Hepatocyte (in vitro differentiated cells): ENCODE data around the gene STAU1. TPM values are rescaled to one million over a fixed set of nuclear protein-coding genes. Genes with fewer than 3 reads are reported as not detected.
"Not testable (repeated sequence)": the region's sequence is repeated elsewhere in the genome, so short reads cannot be mapped to it uniquely, and the experiment has no call there.

Experiments used
- DNase-seq: peaks from one replicate; pipeline ENCODE4 v3.0.0-alpha.2; 2016; ENCODE audit warnings: low spot score
- H2AFZ ChIP-seq: fragments of 200-600 bp; sonication (generic); 2 replicates; pipeline ENCODE4 v1.6.0; 2016; ENCODE audit warnings: antibody characterized with exemption, mild to moderate bottlenecking
- H3K27ac ChIP-seq: fragments of 200-600 bp; sonication (generic); 2 replicates; pipeline ENCODE4 v1.5.1; 2016; ENCODE audit warnings: mild to moderate bottlenecking
- H3K27me3 ChIP-seq: fragments of 200-600 bp; sonication (generic); 2 replicates; pipeline ENCODE4 v1.6.1; 2016
- H3K36me3 ChIP-seq: fragments of 200-600 bp; sonication (generic); replicated peaks from 2 replicates; pipeline ENCODE4 v1.5.1; 2016; ENCODE audit warnings: low read depth; ENCODE audit not compliant: insufficient read depth
- H3K4me1 ChIP-seq: fragments of 200-600 bp; sonication (generic); 2 replicates; pipeline ENCODE4 v1.5.1; 2016; ENCODE audit warnings: mild to moderate bottlenecking, moderate library complexity; ENCODE audit not compliant: insufficient read depth
- H3K4me2 ChIP-seq: fragments of 200-600 bp; sonication (generic); 2 replicates; pipeline ENCODE4 v1.6.0; 2016
- H3K4me3 ChIP-seq: fragments of 200-600 bp; sonication (generic); 2 replicates; pipeline ENCODE4 v1.5.1; 2016; ENCODE audit warnings: mild to moderate bottlenecking
- H3K79me2 ChIP-seq: fragments of 200-600 bp; sonication (generic); 2 replicates; pipeline ENCODE4 v1.6.0; 2017; ENCODE audit warnings: mild to moderate bottlenecking
- H3K9me2 ChIP-seq: fragments of 200-600 bp; sonication (generic); replicated peaks from 2 replicates; pipeline ENCODE4 v1.6.0; 2017; ENCODE audit warnings: mild to moderate bottlenecking; ENCODE audit not compliant: insufficient read depth
- H3K9me3 ChIP-seq: fragments of 200-600 bp; sonication (generic); 2 replicates; pipeline ENCODE4 v1.5.1; 2016; ENCODE audit warnings: low read depth, mild to moderate bottlenecking
- H4K20me1 ChIP-seq: fragments of 200-600 bp; sonication (generic); 2 replicates; pipeline ENCODE4 v1.6.0; 2016; ENCODE audit warnings: mild to moderate bottlenecking; ENCODE audit not compliant: insufficient read depth, poor library complexity, severe bottlenecking
- CTCF ChIP-seq: fragments of 200-600 bp; sonication (generic); IDR thresholded peaks from 2 replicates; pipeline ENCODE4 v1.5.1; 2016; ENCODE audit warnings: antibody characterized with exemption, mild to moderate bottlenecking; ENCODE audit not compliant: poor library complexity
- EZH2 ChIP-seq: fragments of 200-600 bp; sonication (generic); IDR thresholded peaks from 2 replicates; pipeline ENCODE4 v1.6.1; 2016; ENCODE audit warnings: antibody characterized with exemption, mild to moderate bottlenecking, borderline replicate concordance
- EZH2phosphoT487 ChIP-seq: fragments of 200-600 bp; sonication (generic); IDR thresholded peaks from one replicate; pipeline ENCODE4 v1.6.1; 2018; ENCODE audit warnings: antibody characterized with exemption, mild to moderate bottlenecking, low read depth, moderate library complexity; ENCODE audit not compliant: unreplicated experiment, severe bottlenecking
- WGBS: methylation state at CpG from one replicate; pipeline ENCODE4 v1.1.6; 2016; ENCODE audit warnings: low lambda C conversion rate; ENCODE audit errors: missing lambda C conversion rate; 5-methylcytosine and 5-hydroxymethylcytosine counted together
- polyA plus RNA-seq: library from polyadenylated mRNA; unstranded; fragments of >200 nt; fragmentation: Nextera tagmentation; extraction: Ambion mirVana; gene quantifications from 2 replicates; pipeline ENCODE4 v1.2.1, GENCODE V29; 2016
- total RNA-seq: library from RNA; depleted of rRNA; stranded (reverse); fragments of >200 nt; gene quantifications from 2 replicates; pipeline ENCODE4 v1.2.3, GENCODE V29; 2014

Gene STAU1
- total and polyA plus RNA-seq, 2 experiments from 2014 or later = 72.9 to 84.5 TPM

GRCh38 chr20:49172413-49172812, 15.7 kb downstream of the STAU1 start:
- WGBS = 69% methylated on average over 1 of the region's 1 CpG
- no peak overlapping the region for H3K27ac ChIP-seq

DNA sequence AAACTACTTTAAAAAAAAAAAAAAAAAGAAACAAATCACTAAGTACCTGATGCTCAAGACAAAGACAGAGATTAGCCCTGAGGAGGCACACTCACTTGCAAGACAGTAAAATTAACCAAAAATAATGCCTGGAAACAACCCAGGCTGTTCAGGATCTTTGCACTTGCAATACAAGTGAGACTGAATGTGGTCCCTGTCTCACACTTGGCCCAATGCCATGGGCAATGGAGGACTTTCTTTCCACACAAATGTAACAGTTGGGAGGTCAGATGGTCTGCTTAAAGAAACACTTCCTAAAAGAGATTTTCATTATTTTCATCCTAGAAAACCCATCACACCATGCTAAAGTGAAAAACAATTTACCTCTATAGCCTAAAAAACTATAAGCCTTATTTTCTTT, 16.2 kb downstream of the STAU1 start:
- Histone ChIP-seq H3K4me1 (peaks cover 8% of the 10 kb centered on the region), H3K79me2 (peaks cover 98% of the 10 kb centered on the region), H3K4me3 (no peak overlapping the region), H3K36me3 (no peaks in the 10 kb centered on the region), H3K4me2 (no peak overlapping the region), H3K27me3 (no peaks in the 10 kb centered on the region), H3K9me3 (no peaks in the 10 kb centered on the region), H3K27ac (no peak overlapping the region), H4K20me1 (peaks cover 77% of the 10 kb centered on the region), H3K9me2 (no peaks in the 10 kb centered on the region), H2AFZ (no peak overlapping the region)
- TF ChIP-seq CTCF = no peak
- TF ChIP-seq EZH2phosphoT487 = no peak
- TF ChIP-seq EZH2 = no peak
- no peak for DNase-seq

More at GRCh38 chr20:49172413-49172812, 15.7 kb downstream of the STAU1 start:
- Histone ChIP-seq H3K79me2 (peaks cover 98% of the 10 kb centered on the region), H2AFZ (no peak overlapping the region), H3K9me2 (no peaks in the 10 kb centered on the region), H3K27me3 (no peaks in the 10 kb centered on the region), H3K4me1 (peaks cover 8% of the 10 kb centered on the region), H4K20me1 (peaks cover 77% of the 10 kb centered on the region), H3K4me3 (no peak overlapping the region), H3K36me3 (no peaks in the 10 kb centered on the region), H3K9me3 (no peaks in the 10 kb centered on the region), H3K4me2 (no peak overlapping the region)
- TF ChIP-seq EZH2phosphoT487 (no peak), CTCF (no peak), EZH2 (no peak)
- DNase-seq = no peak

DNA sequence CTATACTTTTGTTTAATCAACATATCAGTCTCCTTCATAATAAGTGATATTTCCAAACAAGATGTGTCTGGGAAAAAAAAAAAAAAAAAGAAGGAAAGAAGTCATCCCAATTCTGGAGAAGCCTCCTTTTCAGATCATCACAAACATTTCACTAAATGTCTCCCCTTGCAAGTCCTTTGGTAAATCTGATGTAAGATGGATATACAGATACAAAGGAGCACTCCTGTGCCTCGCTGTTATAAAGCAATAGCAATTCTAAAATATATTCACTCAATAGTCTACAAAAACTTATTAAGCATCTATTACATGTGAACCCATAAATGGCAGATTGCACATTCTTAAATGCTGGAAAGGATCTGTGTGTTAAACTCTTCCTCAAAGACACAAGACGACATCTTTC, 17.4 kb downstream of the STAU1 start:
- Histone ChIP-seq H3K4me1 (peaks cover 8% of the 10 kb centered on the region), H3K36me3 (no peaks in the 10 kb centered on the region), H4K20me1 (peaks cover 80% of the 10 kb centered on the region), H3K27ac (no peak overlapping the region), H3K9me3 (no peaks in the 10 kb centered on the region), H3K4me3 (no peak overlapping the region), H3K9me2 (no peaks in the 10 kb centered on the region), H2AFZ (no peak overlapping the region), H3K27me3 (no peaks in the 10 kb centered on the region), H3K79me2 (peaks cover 99% of the 10 kb centered on the region), H3K4me2 (no peak overlapping the region)
- no peak for DNase-seq
- TF ChIP-seq EZH2phosphoT487 = no peak
- WGBS = 99% methylated on average over 2 of the region's 2 CpGs

- WGBS = 94% methylated on average over 2 of the region's 2 CpGs
- no peak for DNase-seq
- Histone ChIP-seq H3K9me3 (no peaks in the 10 kb centered on the region), H3K4me1 (peaks cover 8% of the 10 kb centered on the region), H3K27ac (no peak overlapping the region), H3K4me3 (no peak overlapping the region), H2AFZ (no peak overlapping the region), H3K9me2 (no peaks in the 10 kb centered on the region), H4K20me1 (peaks cover 77% of the 10 kb centered on the region), H3K36me3 (no peaks in the 10 kb centered on the region), H3K4me2 (no peak overlapping the region), H3K27me3 (no peaks in the 10 kb centered on the region), H3K79me2 (peaks cover 100% of the 10 kb centered on the region)
- TF ChIP-seq EZH2phosphoT487 (no peak), CTCF (no peak), EZH2 (no peak)
These were observed 18.6 kb downstream of the STAU1 start for GRCh38 chr20:49169547-49169946.

- 94% methylated on average over 10 of the region's 10 CpGs for WGBS
- H4K20me1 ChIP-seq = peaks cover 71% of the 10 kb centered on the region
- not testable (repeated sequence) for H3K4me2 ChIP-seq
These were observed 19.3 kb downstream of the STAU1 start for GRCh38 chr20:49168864-49169263.

More at GRCh38 chr20:49168864-49169263, 19.3 kb downstream of the STAU1 start:
- not testable (repeated sequence) for H3K9me3 ChIP-seq, H3K9me2 ChIP-seq, H3K27me3 ChIP-seq, H3K36me3 ChIP-seq, H3K4me1 ChIP-seq, DNase-seq, H3K4me3 ChIP-seq, H2AFZ ChIP-seq, H3K27ac ChIP-seq
- H3K79me2 ChIP-seq = peaks cover 100% of the 10 kb centered on the region
